B cell (primary cell): ENCODE measurements around the gene SLC47A2.

Experiments used
- CTCF ChIP-seq: fragments of 200-600 bp; IDR thresholded peaks from one replicate; pipeline ENCODE4 v1.8.0; 2022; ENCODE audit warnings: antibody characterized with exemption, mild to moderate bottlenecking
- EZH2 ChIP-seq: IDR thresholded peaks from 2 replicates; pipeline ENCODE4 v1.6.1; 2012; ENCODE audit warnings: borderline replicate concordance, low read depth, mild to moderate bottlenecking, moderate library complexity, low read length; ENCODE audit not compliant: insufficient read depth, poor library complexity, severe bottlenecking

GRCh38 chr17:19744922-19745757 is 28.8 kb upstream of the SLC47A2 start:
- peak; percentile 84 for TF ChIP-seq CTCF
- TF ChIP-seq EZH2: no peak
